ENCODE measurements around the gene TMEFF2. TPM values are rescaled to one million over a fixed set of nuclear protein-coding genes. Genes with fewer than 3 reads are reported as not detected.

Gene TMEFF2
- total and polyA plus RNA-seq, 2 experiments from 2014 or later, result 1.7 to 2.2 TPM

DNA sequence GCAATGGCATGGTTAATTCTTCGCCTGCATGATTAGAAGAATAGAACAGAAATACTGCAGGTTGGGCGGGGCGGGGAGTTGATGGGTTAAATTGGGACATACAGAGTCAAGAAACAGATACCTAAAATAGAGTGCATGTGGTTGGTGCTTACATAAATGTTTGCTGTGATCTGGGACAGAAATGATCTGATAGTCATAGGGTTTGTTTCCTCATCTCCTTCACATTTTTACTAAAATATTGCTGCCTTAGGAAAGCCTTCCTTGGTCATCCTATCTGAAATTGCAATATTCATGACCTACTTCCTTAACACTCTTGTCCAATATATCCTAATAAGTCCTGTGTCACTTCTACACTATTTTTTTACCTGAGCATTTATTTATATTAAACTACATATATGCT, 163.9 kb downstream of the TMEFF2 start (continued):
- TF ChIP-seq, protein P1, sequence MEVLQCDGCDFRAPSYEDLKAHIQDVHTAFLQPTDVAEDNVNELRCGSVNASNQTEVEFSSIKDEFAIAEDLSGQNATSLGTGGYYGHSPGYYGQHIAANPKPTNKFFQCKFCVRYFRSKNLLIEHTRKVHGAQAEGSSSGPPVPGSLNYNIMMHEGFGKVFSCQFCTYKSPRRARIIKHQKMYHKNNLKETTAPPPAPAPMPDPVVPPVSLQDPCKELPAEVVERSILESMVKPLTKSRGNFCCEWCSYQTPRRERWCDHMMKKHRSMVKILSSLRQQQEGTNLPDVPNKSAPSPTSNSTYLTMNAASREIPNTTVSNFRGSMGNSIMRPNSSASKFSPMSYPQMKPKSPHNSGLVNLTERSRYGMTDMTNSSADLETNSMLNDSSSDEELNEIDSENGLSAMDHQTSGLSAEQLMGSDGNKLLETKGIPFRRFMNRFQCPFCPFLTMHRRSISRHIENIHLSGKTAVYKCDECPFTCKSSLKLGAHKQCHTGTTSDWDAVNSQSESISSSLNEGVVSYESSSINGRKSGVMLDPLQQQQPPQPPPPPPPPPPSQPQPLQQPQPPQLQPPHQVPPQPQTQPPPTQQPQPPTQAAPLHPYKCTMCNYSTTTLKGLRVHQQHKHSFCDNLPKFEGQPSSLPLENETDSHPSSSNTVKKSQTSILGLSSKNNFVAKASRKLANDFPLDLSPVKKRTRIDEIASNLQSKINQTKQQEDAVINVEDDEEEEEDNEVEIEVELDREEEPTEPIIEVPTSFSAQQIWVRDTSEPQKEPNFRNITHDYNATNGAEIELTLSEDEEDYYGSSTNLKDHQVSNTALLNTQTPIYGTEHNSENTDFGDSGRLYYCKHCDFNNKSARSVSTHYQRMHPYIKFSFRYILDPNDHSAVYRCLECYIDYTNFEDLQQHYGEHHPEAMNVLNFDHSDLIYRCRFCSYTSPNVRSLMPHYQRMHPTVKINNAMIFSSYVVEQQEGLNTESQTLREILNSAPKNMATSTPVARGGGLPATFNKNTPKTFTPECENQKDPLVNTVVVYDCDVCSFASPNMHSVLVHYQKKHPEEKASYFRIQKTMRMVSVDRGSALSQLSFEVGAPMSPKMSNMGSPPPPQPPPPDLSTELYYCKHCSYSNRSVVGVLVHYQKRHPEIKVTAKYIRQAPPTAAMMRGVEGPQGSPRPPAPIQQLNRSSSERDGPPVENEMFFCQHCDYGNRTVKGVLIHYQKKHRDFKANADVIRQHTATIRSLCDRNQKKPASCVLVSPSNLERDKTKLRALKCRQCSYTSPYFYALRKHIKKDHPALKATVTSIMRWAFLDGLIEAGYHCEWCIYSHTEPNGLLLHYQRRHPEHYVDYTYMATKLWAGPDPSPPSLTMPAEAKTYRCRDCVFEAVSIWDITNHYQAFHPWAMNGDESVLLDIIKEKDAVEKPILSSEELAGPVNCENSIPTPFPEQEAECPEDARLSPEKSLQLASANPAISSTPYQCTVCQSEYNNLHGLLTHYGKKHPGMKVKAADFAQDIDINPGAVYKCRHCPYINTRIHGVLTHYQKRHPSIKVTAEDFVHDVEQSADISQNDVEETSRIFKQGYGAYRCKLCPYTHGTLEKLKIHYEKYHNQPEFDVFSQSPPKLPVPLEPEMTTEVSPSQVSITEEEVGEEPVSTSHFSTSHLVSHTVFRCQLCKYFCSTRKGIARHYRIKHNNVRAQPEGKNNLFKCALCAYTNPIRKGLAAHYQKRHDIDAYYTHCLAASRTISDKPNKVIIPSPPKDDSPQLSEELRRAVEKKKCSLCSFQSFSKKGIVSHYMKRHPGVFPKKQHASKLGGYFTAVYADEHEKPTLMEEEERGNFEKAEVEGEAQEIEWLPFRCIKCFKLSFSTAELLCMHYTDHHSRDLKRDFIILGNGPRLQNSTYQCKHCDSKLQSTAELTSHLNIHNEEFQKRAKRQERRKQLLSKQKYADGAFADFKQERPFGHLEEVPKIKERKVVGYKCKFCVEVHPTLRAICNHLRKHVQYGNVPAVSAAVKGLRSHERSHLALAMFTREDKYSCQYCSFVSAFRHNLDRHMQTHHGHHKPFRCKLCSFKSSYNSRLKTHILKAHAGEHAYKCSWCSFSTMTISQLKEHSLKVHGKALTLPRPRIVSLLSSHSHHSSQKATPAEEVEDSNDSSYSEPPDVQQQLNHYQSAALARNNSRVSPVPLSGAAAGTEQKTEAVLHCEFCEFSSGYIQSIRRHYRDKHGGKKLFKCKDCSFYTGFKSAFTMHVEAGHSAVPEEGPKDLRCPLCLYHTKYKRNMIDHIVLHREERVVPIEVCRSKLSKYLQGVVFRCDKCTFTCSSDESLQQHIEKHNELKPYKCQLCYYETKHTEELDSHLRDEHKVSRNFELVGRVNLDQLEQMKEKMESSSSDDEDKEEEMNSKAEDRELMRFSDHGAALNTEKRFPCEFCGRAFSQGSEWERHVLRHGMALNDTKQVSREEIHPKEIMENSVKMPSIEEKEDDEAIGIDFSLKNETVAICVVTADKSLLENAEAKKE (CRISPR knock-in tag; IDR thresholded peaks at IDR 0.05), result no peak
- TF ChIP-seq, protein P2, sequence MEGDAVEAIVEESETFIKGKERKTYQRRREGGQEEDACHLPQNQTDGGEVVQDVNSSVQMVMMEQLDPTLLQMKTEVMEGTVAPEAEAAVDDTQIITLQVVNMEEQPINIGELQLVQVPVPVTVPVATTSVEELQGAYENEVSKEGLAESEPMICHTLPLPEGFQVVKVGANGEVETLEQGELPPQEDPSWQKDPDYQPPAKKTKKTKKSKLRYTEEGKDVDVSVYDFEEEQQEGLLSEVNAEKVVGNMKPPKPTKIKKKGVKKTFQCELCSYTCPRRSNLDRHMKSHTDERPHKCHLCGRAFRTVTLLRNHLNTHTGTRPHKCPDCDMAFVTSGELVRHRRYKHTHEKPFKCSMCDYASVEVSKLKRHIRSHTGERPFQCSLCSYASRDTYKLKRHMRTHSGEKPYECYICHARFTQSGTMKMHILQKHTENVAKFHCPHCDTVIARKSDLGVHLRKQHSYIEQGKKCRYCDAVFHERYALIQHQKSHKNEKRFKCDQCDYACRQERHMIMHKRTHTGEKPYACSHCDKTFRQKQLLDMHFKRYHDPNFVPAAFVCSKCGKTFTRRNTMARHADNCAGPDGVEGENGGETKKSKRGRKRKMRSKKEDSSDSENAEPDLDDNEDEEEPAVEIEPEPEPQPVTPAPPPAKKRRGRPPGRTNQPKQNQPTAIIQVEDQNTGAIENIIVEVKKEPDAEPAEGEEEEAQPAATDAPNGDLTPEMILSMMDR (conservative IDR thresholded peaks at IDR 0.05; ENCODE audit: low read depth in 2 of 2), result no peak

DNA sequence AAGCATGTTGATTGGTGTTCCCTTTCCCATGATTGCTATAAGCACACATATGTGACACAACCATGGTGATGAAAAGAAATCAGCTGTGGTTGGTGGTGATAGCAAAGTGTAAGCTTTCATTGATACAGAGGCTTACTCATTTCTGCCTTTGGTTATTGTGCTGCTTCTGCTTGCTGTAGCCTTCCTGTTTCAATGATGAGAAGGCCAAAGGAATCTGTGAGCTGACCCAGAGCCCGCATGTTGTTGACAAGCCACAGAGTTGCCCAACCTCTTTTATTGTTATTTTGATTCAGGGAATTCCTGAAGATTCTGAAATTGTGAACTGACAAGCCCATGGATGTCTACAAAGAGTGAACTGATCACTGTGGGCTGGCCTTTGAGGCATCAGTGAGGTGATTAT, 164.4 kb downstream of the TMEFF2 start:
- Histone ChIP-seq H3K27me3 (ENCODE audit: insufficient read depth) (no peaks in the 10 kb centered on the region), H3K4me3 (no peak overlapping the region), H3K9me2 (ENCODE audit: insufficient read depth) (no peaks in the 10 kb centered on the region), H3K27ac (ENCODE audit: low read depth) (no peak overlapping the region), H3K4me1 (ENCODE audit: insufficient read depth) (peaks cover 18% of the 10 kb centered on the region; the same call in 1 of the 2 replicates), H3K36me3 (ENCODE audit: insufficient read depth) (no peaks in the 10 kb centered on the region), H2AFZ (no peak overlapping the region), H4K20me1 (replicated peaks; ENCODE audit: insufficient read depth) (no peaks in the 10 kb centered on the region), H3K4me2 (no peak overlapping the region), H3F3A (replicated peaks; ENCODE audit: low read depth) (no peaks in the 10 kb centered on the region), H3K79me2 (replicated peaks; ENCODE audit: insufficient read depth) (no peaks in the 10 kb centered on the region)
- TF ChIP-seq JUNB (IDR thresholded peaks at IDR 0.05; ENCODE audit: unreplicated experiment), result no peak
- no peak for TF ChIP-seq EZH2 (IDR thresholded peaks at IDR 0.05; ENCODE audit: low read depth, unreplicated experiment)
- H3K9me3 Mint-ChIP-seq, result no peaks in the 10 kb centered on the region
- peak; percentile 32 for DNase-seq (ENCODE audit: low spot score)
- no peak overlapping the region for H3K4me3 Mint-ChIP-seq
- peaks cover 35% of the 10 kb centered on the region for H3K4me1 Mint-ChIP-seq
- H3K27ac Mint-ChIP-seq, result no peak overlapping the region
- H3K27me3 Mint-ChIP-seq (ENCODE audit: insufficient read depth, low read depth, poor library complexity), result no peaks in the 10 kb centered on the region
- ATAC-seq, result no peak
- peaks cover 3% of the 10 kb centered on the region; the same call in 1 of the 3 replicates for H3K36me3 Mint-ChIP-seq (ENCODE audit: low read depth)
